ENCODE results near the gene PRTG. TPM values are rescaled to one million over a fixed set of nuclear protein-coding genes. Genes with fewer than 3 reads are reported as not detected.

The PRTG gene
- total and polyA plus RNA-seq, 2 of the 13 experiments (the other 11 are each of a cell fraction or from before 2014, with no cell fraction given): 13.2 to 22.3 TPM

GRCh38 chr15:55652359-55652758, 90.6 kb downstream of the PRTG start (continued):
- TF ChIP-seq, protein P1, sequence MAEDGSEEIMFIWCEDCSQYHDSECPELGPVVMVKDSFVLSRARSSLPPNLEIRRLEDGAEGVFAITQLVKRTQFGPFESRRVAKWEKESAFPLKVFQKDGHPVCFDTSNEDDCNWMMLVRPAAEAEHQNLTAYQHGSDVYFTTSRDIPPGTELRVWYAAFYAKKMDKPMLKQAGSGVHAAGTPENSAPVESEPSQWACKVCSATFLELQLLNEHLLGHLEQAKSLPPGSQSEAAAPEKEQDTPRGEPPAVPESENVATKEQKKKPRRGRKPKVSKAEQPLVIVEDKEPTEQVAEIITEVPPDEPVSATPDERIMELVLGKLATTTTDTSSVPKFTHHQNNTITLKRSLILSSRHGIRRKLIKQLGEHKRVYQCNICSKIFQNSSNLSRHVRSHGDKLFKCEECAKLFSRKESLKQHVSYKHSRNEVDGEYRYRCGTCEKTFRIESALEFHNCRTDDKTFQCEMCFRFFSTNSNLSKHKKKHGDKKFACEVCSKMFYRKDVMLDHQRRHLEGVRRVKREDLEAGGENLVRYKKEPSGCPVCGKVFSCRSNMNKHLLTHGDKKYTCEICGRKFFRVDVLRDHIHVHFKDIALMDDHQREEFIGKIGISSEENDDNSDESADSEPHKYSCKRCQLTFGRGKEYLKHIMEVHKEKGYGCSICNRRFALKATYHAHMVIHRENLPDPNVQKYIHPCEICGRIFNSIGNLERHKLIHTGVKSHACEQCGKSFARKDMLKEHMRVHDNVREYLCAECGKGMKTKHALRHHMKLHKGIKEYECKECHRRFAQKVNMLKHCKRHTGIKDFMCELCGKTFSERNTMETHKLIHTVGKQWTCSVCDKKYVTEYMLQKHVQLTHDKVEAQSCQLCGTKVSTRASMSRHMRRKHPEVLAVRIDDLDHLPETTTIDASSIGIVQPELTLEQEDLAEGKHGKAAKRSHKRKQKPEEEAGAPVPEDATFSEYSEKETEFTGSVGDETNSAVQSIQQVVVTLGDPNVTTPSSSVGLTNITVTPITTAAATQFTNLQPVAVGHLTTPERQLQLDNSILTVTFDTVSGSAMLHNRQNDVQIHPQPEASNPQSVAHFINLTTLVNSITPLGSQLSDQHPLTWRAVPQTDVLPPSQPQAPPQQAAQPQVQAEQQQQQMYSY (CRISPR knock-in tag; IDR thresholded peaks at IDR 0.05): no peak
- no peak for TF ChIP-seq ZC3H4 (CRISPR knock-in tag; IDR thresholded peaks at IDR 0.05; ENCODE audit: borderline replicate concordance)
- TF ChIP-seq ZNF12 (CRISPR knock-in tag; IDR thresholded peaks at IDR 0.05): no peak
- TF ChIP-seq SP140L (CRISPR knock-in tag; IDR thresholded peaks at IDR 0.05; ENCODE audit: borderline replicate concordance): no peak

DNA sequence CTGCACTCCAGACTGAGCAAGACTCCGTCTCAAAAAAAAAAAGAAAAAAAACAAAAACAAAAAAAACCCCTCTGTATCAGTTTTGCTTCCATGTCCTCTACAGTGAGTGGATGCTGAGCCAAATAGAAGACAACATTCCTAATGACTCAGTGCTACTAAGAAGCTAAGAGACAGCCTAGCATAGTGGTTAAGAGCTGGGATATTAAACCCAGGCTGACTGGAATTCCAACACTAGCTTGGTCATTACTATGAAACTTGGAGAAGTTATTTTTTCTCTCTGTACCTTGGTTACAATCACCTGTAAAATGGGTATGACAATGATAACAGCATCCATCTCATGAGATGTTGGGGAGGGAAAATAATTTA, 93.9 kb downstream of the PRTG start:
- Histone ChIP-seq H3K27ac (ENCODE audit: extremely low read length, insufficient read depth, low read length) (no peak overlapping the region), H3K4me3 (replicated peaks in 1 of 3; ENCODE audit: insufficient read depth in 1 of 3, low read depth in 2 of 3, low read length in 3 of 3) (no peak overlapping the region), H3K27me3 (ENCODE audit: control insufficient read depth in 1 of 2, insufficient read depth in 2 of 2, low read length in 2 of 2) (no peaks in the 10 kb centered on the region), H3K79me2 (ENCODE audit: insufficient read depth, low read length) (no peaks in the 10 kb centered on the region), H3K4me2 (ENCODE audit: low read depth, low read length) (no peak overlapping the region), H3K36me3 (replicated peaks in 1 of 2; ENCODE audit: control insufficient read depth in 1 of 2, insufficient read depth in 2 of 2, low read length in 2 of 2) (no peaks in the 10 kb centered on the region), H3K9me3 (ENCODE audit: low read length) (no peaks in the 10 kb centered on the region), H4K20me1 (ENCODE audit: insufficient read depth, low read length) (no peaks in the 10 kb centered on the region), H3K4me1 (ENCODE audit: insufficient read depth, low read length) (no peaks in the 10 kb centered on the region), H2AFZ (ENCODE audit: low read length) (no peak overlapping the region), H3K9ac (ENCODE audit: insufficient read depth, low read depth, low read length) (no peak overlapping the region)
- DNase-seq (ENCODE audit: low spot score) (no peak), ATAC-seq (no peak), FAIRE-seq (no peak)
- CTCF ChIA-PET (ENCODE audit: low intra/inter-chr PET ratio, low total read pairs): interaction anchor here (1.7 to 3.0 kb wide), 2 partner anchors 150 to 197 kb away, joined by 16 to 34 read pairs; no protein-coding TSS in a partner anchor
- POLR2A ChIA-PET: no interaction called here
- 93% methylated on average over 1 of the region's 1 CpG for WGBS (ENCODE audit: low lambda C conversion rate)
- intact Hi-C loops (cut with micrococcal nuclease; ENCODE audit: unreplicated experiment): no loop called here
- BruUV-seq (replicated peaks): no TSS peak
- in situ Hi-C loops (cut with HindIII; ENCODE audit: extremely low pct_ligation_motif_present, low pct_unique_long_range_greater_than_20kb): no loop called here
- TF ChIP-seq RXRB (CRISPR knock-in tag; IDR thresholded peaks at IDR 0.05; ENCODE audit: borderline replicate concordance) (no peak), ZNF768 (CRISPR knock-in tag; IDR thresholded peaks at IDR 0.05) (no peak), CHD2 (IDR thresholded peaks at IDR 0.05; ENCODE audit: low read depth, low read length) (no peak), RBAK (CRISPR knock-in tag; IDR thresholded peaks at IDR 0.05) (no peak), ZNF407 (CRISPR knock-in tag; IDR thresholded peaks at IDR 0.05; ENCODE audit: not compliant biosample characterization) (no peak), ZNF549 (CRISPR knock-in tag; IDR thresholded peaks at IDR 0.05) (no peak), ZNF749 (CRISPR knock-in tag; IDR thresholded peaks at IDR 0.05; ENCODE audit: borderline replicate concordance) (no peak), ZNF331 (CRISPR knock-in tag; IDR thresholded peaks at IDR 0.05) (no peak), PAX8 (CRISPR knock-in tag; IDR thresholded peaks at IDR 0.05; ENCODE audit: borderline replicate concordance) (no peak)

Measured in HepG2 (cell line).